RWPE1 (cell line): ENCODE data around the gene EIPR1.
A peak's percentile ranks its signal among the peaks of the same experiment; 100 is the strongest.

ENCODE experiments used
- CTCF ChIA-PET: fragments of 350-600 bp; sonication (Branson Sonifier 250); formaldehyde crosslinking; extraction: SDS; loops from one replicate; lab custom pipeline; 2021; lab: Yijun Ruan, JAX
- POLR2A ChIA-PET: fragments of 400-600 bp; formaldehyde crosslinking; extraction: SDS; loops from one replicate; lab custom pipeline; 2020; ENCODE audit warnings: antibody characterized with exemption; ENCODE audit not compliant: low non-redundant PET; lab: Yijun Ruan, JAX
- DNase-seq: peaks from one replicate; pipeline ENCODE4 v3.0.0; 2012; ENCODE audit warnings: low spot score
- H3K27ac ChIP-seq: fragments of 450-650 bp; 2 replicates; pipeline ENCODE4 v1.5.1; 2017
- TF ChIP-seq, protein P1 (sequence below): fragments of 450-650 bp; conservative IDR thresholded peaks from 2 replicates; pipeline ENCODE4 v1.5.1; 2017; ENCODE audit warnings: low read depth, mild to moderate bottlenecking

Gene EIPR1

DNA sequence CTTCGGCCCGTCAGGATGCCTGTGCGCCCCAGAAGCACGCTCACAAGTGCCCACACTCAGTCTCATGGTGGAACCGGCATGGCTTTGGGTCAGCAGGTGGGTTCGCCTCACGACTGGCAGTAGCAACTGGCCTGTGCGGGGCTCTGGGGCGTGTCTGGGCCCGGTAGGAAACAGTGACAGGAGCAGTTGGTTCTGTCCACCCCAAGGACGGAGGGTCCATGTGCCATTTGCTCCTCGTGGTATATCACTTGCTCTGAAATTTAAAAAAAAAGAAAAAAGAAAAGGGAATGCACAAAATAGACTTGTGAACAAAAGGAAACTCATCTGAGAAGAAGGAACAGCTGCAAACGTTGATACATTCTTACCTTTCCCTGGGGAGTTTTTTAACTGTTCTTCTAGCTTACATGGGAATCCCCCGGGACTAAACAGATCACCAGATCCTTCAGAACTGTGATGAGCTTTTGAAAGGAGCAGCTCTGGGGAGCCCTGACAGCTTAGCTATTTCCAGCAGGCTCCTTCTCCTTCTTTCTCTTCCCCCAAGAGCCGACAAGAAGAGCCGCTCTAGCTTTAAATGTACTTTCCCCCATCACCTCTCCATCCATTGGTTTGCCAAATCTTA, 44.7 kb upstream of the EIPR1 start:
- POLR2A ChIA-PET: interaction anchor here (0.6 kb wide), 1 partner anchor 45 kb away, joined by 3 read pairs; the partner anchor contains the start of gene EIPR1
- TF ChIP-seq, protein P1, sequence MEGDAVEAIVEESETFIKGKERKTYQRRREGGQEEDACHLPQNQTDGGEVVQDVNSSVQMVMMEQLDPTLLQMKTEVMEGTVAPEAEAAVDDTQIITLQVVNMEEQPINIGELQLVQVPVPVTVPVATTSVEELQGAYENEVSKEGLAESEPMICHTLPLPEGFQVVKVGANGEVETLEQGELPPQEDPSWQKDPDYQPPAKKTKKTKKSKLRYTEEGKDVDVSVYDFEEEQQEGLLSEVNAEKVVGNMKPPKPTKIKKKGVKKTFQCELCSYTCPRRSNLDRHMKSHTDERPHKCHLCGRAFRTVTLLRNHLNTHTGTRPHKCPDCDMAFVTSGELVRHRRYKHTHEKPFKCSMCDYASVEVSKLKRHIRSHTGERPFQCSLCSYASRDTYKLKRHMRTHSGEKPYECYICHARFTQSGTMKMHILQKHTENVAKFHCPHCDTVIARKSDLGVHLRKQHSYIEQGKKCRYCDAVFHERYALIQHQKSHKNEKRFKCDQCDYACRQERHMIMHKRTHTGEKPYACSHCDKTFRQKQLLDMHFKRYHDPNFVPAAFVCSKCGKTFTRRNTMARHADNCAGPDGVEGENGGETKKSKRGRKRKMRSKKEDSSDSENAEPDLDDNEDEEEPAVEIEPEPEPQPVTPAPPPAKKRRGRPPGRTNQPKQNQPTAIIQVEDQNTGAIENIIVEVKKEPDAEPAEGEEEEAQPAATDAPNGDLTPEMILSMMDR: no peak

DNA sequence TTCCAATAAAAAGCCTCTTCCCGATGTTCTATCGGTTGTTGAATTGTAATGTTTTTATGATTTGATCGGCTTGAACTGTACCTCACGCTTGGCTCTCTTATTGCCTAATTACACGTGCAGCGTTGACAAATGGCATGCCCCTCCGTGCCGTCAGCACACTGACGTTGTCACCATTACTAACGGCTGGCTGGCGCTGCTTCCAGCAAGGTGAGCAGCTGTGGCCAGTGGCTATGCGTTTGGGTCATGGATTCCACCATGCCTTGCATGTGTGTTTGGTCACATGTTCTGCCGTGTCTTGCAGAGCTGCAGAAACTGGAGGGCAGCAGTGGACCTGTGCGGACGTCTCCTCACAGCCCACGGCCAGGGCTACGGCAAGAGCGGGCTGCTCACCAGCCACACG, 44.0 kb upstream of the EIPR1 start:
- POLR2A ChIA-PET: no interaction called here
- CTCF ChIA-PET: no interaction called here
- no peak overlapping the region for H3K27ac ChIP-seq
- TF ChIP-seq, protein P1: no peak
- no peak for DNase-seq

More for the DNA sequence above, 44.7 kb upstream of the EIPR1 start:
- DNase-seq: no peak
- CTCF ChIA-PET: interaction anchor here (0.6 to 2.2 kb wide), 2 partner anchors 40 to 1966 kb away, joined by 6 read pairs; no protein-coding TSS in a partner anchor
- H3K27ac ChIP-seq: no peak overlapping the region

DNA sequence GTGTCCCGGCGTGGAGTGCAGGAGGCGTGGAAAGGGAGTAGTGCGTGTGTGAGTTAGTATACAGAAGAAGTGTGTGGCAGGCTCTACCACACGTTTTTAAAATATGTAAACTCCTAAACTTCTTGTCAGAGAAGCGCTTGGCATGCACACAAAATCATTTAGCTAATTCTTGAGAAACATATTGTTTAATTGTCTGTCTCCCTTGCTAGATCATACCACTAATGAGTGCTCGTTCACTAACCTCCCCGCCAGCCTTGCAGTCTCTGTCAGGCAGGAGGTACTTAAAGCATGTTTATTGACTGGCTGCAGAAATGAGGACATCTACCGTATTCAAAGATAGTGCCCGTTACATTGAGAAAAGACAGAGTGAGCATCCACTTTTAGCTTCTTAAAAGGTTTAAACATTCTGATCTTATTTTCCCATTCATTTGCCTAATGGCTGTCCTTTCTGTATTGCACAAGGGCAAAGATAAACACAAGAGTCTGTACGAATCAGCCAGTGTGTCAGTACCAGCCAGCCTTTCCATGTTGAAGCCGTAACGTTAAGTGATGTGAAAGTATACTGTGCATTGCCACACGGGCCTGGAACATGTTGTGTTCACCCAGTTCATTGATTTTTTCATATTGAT, 43.3 kb upstream of the EIPR1 start:
- CTCF ChIA-PET: interaction anchor here (0.6 kb wide), 1 partner anchor 231 kb away, joined by 4 read pairs; no protein-coding TSS in a partner anchor
- no peak for DNase-seq
- POLR2A ChIA-PET: no interaction called here
- TF ChIP-seq, protein P1: no peak
- 0 out of 2 replicates have a peak overlapping the region, but pooled peaks have one; percentile 18 for H3K27ac ChIP-seq

DNA sequence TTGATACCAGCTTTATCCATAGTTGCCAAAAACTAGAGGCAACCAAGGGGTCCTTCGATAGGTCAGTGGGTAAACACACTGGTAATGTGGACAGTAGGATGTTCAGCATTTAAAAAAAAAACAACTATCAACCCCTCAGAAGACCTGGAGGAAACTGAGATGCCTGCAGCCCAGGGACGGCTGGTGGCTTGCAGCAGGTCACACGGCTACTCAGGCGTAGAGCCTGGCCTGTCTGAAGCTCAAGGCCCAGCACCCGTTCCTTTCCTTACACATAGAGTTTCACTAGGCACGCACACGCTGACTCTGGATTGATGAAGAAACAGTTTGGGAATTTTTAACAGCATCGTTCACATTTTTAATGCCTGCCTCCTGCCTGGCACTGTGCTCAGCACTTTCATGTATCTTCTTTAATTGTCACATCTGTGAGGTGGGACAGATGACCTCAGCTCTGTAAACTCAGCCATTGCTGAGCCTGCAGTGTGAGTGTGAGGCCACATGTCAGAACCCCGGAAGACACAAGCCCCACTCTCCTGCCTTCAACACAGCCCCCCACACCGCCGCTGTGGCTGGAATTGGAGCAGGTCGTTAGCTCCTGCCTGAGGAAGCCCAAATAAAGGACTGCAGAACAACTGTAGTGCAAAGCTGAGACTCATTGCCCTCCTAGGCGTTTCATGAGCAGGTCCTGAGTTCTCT, 42.6 kb upstream of the EIPR1 start:
- DNase-seq: no peak
- ChIA-PET POLR2A (no interaction called here), CTCF (interaction anchor here (0.6 kb wide), 1 partner anchor 232 kb away, joined by 4 read pairs; no protein-coding TSS in a partner anchor)
- TF ChIP-seq, protein P1: no peak
- 0 out of 2 replicates have a peak overlapping the region, but pooled peaks have one; percentile 18 for H3K27ac ChIP-seq

DNA sequence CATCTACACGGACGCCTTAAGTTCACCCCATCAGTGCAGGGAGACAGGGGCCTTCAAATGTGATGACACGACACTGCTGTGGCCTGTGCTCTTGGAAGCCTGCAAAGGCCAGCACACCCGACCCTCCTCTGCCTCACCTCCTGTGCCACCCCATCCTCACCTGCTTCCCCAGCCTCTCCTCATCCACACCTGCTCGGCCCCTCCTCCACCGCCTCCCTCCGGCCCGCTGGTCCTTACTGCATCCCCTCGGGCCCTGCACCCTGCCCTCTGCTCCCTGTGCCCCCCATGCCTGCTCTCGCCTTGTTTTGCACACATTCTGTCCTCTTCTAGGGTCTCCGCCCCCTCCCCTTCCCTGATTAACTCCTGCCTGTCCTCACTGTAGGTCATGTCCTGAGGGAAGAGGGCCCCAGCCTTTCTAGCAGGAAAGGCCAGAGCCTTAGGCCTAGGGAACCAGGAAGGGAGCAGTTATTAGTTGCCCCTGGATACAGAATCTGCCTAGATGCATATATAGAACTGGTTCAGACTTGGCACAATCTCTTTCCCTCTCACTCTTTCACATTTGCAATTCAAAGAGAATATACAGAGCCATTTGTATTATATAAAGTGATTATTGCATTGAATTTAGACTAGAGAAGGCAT, 41.3 kb upstream of the EIPR1 start:
- DNase-seq: no peak
- CTCF ChIA-PET: interaction anchor here (0.7 kb wide), 1 partner anchor 8 kb away, joined by 3 read pairs; no protein-coding TSS in a partner anchor
- TF ChIP-seq, protein P1: no peak
- POLR2A ChIA-PET: interaction anchor here (0.7 kb wide), 1 partner anchor 136 kb away, joined by 8 read pairs; no protein-coding TSS in a partner anchor
- H3K27ac ChIP-seq: no peak overlapping the region
